Choroid plexus epithelial cell (primary cell): ENCODE results near the gene C2CD4A.
A peak's percentile ranks its signal among the peaks of the same experiment; 100 is the strongest.

Experiments
- DNase-seq: peaks from one replicate; pipeline ENCODE4 v3.0.0-alpha.2; 2010; ENCODE audit warnings: low read depth
- H3K4me3 ChIP-seq: 2 replicates; pipeline ENCODE4 v1.5.1; 2011; ENCODE audit warnings: low read depth, mild to moderate bottlenecking, control low read depth, low read length, moderate library complexity
- CTCF ChIP-seq: conservative IDR thresholded peaks from 2 replicates; pipeline ENCODE4 v1.5.1; 2011; ENCODE audit warnings: low read depth, mild to moderate bottlenecking, control low read depth, inconsistent platforms, low read length, moderate library complexity

C2CD4A gene

DNA sequence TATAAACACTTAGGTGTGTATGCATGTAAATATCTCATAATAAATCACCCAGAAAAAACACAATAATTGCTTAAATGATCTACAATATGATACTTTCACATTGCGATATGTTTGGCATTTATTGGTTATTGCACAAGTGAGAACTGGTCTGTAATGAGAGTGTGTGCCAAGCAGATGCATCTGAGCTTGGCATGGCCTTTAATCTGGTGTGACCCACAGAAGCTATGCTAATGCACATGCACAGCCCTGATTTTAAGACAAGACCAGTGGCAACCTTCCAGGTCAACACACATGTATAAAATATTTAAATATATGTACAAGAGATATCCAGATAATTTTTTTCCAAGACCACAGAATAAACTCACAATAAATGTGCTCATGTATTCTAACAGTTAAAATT lies 42.7 kb downstream of the C2CD4A start:
- no peak for DNase-seq
- H3K4me3 ChIP-seq: no peak overlapping the region
- TF ChIP-seq CTCF: no peak

GRCh38 chr15:62109982-62110851 lies 43.4 kb downstream of the C2CD4A start:
- TF ChIP-seq CTCF: no peak
- DNase-seq: peak; percentile 60
- no peak overlapping the region for H3K4me3 ChIP-seq

- no peak for TF ChIP-seq CTCF
- H3K4me3 ChIP-seq: no peak overlapping the region
- no peak for DNase-seq
Observed at GRCh38 chr15:62112081-62112480, 45.3 kb downstream of the C2CD4A start.

- no peak overlapping the region for H3K4me3 ChIP-seq
- peak; percentile 87 for DNase-seq
- TF ChIP-seq CTCF: no peak
Observed at GRCh38 chr15:62112616-62113593, 46.1 kb downstream of the C2CD4A start.

GRCh38 chr15:62115847-62116246 lies 49.1 kb downstream of the C2CD4A start:
- TF ChIP-seq CTCF: no peak
- DNase-seq: no peak
- H3K4me3 ChIP-seq: no peak overlapping the region

GRCh38 chr15:62118520-62119226 lies 51.9 kb downstream of the C2CD4A start:
- no peak for TF ChIP-seq CTCF
- H3K4me3 ChIP-seq: no peak overlapping the region
- peak; percentile 12 for DNase-seq
